NT2/D1 (cell line): ENCODE data around the gene NXPH4.

Experiments
- SUZ12 ChIP-seq: IDR thresholded peaks from 2 replicates; pipeline ENCODE4 v1.6.1; 2011; ENCODE audit not compliant: insufficient read length, insufficient read depth; ENCODE audit errors: extremely low read depth
- YY1 ChIP-seq: IDR thresholded peaks from 2 replicates; pipeline ENCODE4 v1.6.1; 2011; ENCODE audit not compliant: insufficient read length, insufficient read depth

GRCh38 chr12:57181561-57182155, 34.9 kb upstream of the NXPH4 start:
- no peak for TF ChIP-seq YY1
- no peak for TF ChIP-seq SUZ12
